GM21360 (cell line): Measurements from ENCODE around the gene PIPOX.

Experiments used
- ATAC-seq: cut with Tn5 transposase; IDR thresholded peaks from one replicate; pipeline ENCODE4 v1.9.1; 2021; ENCODE audit warnings: mild to moderate bottlenecking, moderate library complexity; ENCODE audit not compliant: unreplicated experiment

PIPOX gene

DNA sequence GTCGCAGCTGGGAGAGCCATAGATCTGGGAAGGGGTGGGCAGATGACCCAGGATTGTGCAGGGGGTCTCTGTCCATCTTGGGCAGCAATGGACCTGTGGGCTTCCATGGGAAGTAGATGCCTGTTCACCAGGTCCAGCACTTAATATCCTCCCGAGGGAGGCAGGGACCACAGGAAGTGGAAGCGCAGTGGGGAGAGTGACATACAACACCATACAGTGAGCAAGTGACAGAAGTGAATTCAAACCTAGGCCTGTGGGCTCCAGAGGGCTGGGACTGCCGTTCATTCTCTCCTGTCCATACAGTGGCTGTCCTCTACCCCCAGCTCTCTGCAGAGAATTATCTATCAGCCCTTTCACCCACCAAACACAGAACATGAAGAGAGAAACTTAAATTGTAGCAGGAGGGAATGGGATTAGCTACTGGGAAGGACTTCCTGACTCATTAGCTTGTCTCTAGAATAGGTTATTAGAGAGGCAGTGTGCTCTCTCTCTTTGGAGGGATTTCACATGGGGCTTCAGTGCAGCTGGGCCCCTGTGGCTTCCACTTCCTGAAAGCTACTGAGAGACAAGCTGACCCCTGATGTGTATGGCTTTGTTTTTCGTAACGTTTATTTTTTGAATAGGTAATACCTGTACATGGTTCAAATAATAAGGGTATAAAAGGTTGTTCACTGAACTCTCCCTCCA, 24.0 kb upstream of the PIPOX start:
- no peak for ATAC-seq

DNA sequence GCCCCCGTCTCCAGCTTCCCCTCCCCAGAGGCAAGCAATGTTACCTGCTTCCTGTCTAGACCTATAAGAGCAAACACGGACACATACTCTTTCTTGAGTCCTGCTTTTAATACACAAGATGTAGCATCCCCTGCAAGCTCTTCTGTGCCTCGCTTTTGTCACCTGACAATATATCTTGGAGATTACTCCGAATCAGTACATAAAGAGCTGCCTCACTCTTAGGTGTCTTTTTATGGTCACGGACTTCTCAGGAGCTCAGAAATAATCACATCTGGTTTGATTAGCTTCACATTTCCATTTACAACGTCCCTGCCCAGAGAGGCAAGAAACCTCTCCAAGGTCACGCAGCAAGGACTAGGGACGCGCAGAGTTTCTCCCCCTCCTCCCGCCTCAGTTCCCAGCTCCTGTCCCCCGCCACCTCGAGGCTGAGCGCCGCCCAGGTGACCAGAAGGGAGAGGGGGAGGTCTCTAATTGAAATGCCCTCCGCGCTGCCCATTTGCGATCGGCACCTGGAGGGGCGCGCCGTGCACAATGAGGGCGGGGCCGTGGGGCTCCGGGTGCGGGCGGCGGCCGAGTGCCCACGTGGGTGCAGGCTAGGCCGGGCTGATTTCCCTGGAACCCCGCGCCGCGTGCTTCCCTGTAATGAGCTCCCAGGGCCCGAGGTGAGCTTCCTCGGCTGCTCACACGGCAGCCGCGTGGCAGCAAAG, 23.3 kb upstream of the PIPOX start:
- ATAC-seq, result no peak

DNA sequence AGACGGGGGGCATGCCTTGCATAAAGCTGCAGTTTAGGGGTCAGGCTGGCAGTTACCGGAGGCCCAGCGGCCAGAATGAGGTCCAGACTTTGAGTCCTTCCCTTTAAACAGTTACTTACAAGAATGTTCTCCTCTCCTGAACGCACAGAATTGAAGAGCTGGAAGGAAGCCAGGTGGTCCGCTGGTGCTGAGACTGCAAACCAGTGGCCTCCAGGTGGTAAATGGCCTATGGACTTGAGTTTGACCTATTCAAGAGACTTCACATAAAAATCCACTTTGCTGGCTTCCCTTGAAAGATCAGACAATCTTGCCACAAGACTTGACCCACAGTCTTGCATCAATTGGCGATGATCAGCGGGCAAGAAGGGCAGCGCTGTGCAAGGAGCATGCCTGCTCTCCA, 22.4 kb upstream of the PIPOX start:
- no peak for ATAC-seq

DNA sequence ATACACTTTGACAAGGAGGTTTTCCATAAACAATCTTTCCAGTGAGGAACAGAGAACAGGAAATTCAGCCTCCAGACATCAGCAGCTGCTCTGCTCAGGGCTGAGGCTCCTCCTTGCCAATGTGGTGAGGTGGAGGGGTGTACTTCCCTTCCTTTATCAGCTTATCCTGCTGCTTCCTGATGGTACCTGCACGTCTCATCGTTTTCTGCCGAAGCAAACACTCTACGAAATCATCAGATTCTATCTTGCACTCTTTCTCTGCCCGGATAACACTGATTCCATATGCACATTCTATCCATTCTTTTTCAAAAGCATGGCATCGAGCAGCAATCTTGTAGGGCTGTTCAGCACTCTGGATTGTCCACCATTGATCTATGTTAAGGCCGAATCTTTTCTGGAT, 21.7 kb upstream of the PIPOX start:
- ATAC-seq, result no peak

DNA sequence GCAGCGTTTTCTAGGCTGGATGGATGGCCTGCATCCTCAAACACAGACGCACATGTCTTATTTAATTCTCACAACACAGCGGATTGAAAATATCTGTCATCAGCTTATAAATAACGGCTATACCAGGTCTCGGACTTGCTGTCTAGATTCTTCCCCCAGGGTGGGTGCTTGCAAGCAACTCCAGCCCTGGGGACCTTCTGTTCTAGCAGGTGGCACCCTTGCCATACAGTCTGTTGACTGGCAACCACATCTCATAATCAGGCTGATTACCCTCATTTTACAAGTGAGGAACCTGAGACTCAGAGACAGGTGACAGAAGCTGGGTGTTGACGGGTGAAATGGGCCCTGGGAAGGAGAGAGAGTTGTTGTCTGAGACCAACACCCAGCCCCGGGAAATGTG, 20.9 kb upstream of the PIPOX start:
- no peak for ATAC-seq

DNA sequence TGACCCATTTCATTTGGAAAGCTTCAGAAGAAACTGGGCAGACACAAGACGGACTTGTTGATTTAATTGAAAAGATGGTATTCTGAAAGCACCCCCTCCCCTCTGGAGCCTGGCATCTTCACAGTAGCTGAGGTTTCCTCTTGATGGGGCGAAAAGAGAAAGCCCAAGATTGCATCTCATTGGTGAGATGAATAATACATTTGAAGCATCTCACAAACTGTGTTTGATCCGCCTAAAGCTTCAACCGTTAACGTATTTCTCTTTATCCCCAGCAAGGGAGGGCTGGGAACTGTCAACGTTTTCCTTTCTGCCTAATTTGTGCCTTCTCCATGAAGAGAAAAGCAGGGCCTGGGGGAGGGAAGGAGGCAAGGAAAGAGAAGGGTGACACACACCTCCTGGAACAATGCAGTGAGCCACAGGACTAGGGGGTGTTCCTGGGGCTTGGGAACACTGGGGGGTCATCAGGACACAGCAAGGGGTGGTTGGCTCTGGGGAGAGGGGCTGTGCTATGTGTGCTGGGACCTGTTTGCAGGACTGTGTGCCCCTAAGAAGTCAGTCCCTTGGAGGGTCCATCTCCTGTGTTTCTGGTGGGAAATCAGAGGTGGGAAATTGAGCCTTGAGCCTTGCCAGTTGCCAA, 18.5 kb upstream of the PIPOX start:
- no peak for ATAC-seq

DNA sequence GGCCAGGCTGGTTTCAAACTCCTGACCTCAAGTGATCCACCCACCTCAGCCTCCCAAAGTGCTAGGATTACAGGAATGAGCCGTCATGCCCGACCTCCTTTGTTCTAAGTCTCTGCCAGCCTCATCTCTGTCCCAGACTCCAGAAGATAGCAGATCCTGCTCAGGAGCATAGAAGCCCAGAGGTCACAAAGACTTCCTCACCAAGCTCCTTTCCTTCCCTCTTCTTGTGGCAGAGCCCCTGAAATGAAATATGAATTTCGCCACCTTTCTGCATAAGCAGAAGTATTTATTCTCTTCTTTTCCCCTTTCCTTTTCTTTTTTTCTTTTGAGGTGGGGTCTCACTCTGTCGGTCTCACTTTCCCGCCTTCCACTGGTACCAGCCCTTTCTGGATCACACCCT, 11.5 kb upstream of the PIPOX start:
- no peak for ATAC-seq

DNA sequence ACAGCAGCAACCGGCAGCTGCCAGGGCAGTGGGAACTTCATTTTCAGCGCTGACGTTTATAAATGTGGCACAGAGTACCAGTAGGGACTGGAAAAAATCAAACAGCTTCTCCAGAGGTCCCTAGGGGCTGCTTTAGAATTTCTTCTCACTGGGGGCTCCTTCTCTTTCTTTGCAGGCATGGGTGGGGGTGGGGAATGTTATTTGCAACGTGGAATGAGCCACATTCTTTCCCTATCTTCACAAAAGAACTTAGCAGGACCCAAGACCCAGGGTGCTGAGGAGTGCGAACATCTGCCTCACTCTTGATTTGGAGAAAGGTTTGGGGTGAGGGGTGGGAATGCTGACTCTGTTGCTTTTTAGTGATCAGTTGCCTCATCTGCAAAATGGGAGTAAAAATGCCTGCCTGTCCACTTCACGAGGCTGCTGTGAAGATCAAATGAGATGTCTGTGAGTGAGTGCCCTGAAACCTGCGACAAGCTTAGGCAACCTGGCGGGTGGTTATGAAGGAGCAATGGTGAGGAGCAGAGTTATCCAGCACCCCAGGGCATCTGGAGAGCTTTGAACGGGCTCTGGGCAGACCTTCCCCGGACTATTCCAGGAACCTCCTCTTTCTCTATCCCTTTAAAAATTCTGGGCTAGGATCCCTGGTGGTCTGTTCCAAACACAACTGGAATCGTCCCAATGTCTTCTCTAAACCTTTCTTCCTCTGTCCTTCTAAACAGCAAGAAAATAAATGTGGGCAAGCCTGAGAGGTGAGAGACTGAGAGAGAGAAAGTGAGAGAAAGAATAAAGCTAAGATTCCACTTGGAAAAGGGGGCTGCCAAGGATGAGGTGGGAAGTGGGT, 10.7 kb upstream of the PIPOX start:
- ATAC-seq, result no peak

- no peak for ATAC-seq
Measured at GRCh38 chr17:29032857-29033197, 10.1 kb upstream of the PIPOX start.

DNA sequence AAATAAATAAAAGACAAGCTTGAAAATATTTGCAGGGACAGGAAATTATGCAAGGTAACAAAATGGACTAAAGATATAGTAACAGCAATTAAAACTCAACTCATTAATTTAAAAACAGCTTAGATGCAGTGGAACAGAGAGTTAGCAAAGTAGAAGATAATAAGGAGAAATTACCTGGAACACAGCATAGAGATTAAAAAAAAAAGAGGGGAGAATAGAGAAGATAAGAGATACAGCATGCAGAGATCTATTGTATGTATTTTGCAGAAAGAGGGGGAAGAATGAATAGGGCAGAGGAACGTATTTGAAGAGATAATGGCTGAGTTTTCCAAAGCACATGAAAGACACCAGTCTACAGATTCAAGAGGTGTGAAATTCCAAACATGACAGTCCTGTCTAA, 8.4 kb upstream of the PIPOX start:
- no peak for ATAC-seq

GRCh38 chr17:29036584-29036983, 6.4 kb upstream of the PIPOX start:
- ATAC-seq, result no peak

- ATAC-seq, result no peak
Measured at GRCh38 chr17:29037739-29038084, 5.2 kb upstream of the PIPOX start.

DNA sequence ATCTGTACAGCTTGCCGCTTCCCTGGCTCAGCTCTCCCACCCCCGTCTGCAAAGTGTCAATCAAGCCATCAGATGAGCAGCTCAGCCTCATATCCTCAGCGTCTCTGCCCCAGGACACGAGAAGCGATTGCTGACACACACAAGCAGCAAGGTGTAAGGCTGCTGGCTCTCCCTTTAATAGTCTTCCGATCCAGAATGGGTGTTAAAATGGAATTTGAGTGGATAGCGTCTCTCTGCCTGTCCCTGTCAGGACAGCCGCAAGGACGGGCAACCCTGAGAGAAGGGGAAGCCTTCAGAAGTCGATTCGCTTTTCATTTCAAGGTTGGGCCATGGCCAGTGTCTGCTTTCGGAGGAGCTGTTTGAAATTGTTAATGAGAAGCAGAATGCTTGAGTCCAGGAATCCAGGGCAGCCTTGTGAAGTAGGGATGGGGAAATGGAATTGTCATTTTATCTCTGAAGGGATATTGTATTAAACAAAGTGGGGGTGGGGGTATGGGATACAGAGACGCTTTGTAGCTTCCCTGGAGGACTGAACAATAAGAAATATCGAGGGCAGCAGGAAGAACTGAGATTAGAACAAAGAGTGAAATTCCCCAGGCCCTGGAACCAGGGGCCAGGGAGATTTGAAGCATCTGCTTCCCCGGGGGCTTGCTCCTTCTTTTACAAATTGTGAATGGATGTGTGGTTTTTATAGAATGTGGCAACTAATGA, 4.7 kb upstream of the PIPOX start:
- no peak for ATAC-seq

DNA sequence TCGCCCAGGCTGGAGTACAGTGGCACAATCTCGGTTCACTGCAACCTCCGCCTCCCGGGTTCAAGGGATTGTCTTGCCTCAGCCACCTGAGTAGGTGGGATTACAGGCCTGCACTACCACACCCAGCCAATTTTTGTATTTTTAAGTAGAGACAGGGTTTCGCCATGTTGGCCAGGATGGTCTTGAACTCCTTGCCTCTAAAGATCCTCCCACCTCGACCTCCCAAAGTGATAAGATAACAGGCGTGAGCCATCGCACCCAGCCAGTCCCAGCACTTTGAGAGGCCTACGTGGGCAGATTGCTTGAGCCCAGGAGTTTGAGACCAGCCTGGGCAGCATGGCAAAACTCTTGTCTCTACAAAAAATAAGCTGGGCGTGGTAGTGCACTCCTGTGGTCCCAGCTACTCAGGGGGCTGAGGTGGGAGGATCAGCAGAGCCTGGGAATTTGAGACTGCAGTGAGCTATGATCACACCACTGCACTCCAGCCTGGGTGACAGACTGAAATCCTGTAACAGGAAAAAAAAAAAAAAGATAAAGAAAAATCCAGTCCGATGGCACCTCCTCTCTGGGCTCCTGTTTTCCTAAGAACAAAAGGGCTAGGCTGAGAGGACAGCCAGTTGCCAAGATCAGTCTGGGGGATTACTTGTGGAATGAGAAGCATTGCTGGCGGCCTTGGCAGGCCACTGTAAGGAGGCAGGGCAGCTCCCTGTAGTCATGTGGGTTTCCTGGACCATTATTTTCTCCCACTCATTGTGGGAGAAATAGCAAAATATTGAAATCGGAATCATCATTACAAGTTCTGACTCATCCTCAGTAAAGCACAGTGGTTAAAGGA, 3.0 kb upstream of the PIPOX start:
- ATAC-seq, result no peak

- no peak for ATAC-seq
Measured at GRCh38 chr17:29041091-29041490, 1.9 kb upstream of the PIPOX start.

- ATAC-seq, result no peak
Measured at GRCh38 chr17:29041571-29041970, 1.4 kb upstream of the PIPOX start.

DNA sequence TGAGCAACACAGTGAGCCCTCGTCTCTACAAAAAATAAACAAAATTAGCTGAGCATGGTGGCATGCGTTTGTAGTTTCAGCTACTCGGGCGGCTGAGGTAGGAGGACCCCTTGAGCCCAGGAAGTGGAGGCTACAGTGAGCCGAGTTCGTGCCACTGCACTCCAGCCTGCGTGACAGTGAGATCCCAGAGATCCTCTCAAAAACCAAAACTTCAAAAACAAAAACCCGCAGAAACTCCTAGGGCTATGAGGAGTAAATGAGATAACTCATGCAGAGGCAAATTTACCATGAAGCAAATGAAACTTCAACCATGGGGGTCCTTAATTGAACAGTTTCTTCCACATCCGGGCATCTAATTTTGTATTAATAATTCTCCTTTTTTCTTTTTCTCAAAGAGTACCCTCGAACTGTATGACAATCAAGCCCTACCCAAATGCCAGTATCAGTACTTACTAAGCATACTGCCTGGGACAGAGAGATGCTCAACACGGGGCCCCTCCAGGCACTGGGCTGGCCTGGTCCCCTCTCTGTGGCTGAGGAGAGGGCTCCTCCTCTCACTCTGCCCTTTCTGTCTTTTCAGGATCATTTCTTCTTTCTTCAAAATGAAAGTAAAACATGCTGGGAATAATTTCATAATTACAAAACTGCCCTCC, 789 bp upstream of the PIPOX start:
- ATAC-seq, result no peak

DNA sequence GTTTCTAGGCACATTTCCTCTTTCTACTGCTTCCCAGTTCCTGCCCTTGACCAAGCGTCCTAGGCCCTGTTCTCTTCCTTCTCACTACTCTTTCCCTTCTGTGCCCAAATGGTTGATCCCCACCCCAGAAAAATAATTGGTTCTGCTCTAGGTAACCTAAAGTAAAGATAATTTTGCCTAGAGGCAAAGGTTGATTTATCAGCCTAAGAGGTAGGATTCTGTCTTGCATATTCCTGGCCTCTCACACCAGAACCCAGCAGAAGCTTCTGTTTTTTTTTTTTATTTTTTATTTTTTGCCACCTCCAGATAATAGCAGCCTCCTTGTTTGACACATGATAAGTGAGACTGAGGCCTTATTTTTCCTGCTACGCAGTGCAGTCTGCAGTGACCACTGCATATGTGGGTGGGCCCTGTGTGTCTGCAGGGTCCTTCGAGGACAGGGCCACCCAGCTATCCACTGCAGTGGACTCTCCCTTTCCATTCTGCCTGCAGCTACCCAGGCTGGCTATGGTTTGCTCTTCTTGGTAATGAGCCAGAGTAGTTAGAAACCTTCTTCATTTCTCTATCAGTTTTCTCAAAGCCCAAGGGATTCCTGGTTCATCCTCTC, 701 bp downstream of the PIPOX start:
- no peak for ATAC-seq

GRCh38 chr17:29045026-29045425, 2.1 kb downstream of the PIPOX start:
- ATAC-seq, result no peak
